OCI-LY3 (cell line): ENCODE measurements around the gene RGL3.

ENCODE experiments used
- H2AFZ ChIP-seq: fragments of 200-600, 300-600 bp; shearing (Covaris generic); 2 replicates; pipeline ENCODE4 v1.6.0; 2014; ENCODE audit warnings: antibody characterized with exemption, low read depth, low read length
- H3K27ac ChIP-seq: fragments of 200-600, 300-600 bp; sonication (generic); 2 replicates; pipeline ENCODE4 v1.5.1; 2014; ENCODE audit warnings: mild to moderate bottlenecking, low read length, moderate library complexity, mixed read lengths
- H3K27me3 ChIP-seq: fragments of 200-600, 300-600 bp; sonication (generic); 2 replicates; pipeline ENCODE4 v1.6.1; 2014; ENCODE audit warnings: low read depth, low read length, mixed read lengths
- H3K36me3 ChIP-seq: fragments of 200-600, 300-600 bp; sonication (generic); replicated peaks from 2 replicates; pipeline ENCODE3; 2014; ENCODE audit warnings: low read depth, low read length, mixed read lengths
- H3K4me1 ChIP-seq: fragments of 300-600, 200-600 bp; sonication (generic); 2 replicates; pipeline ENCODE4 v1.6.1; 2014; ENCODE audit warnings: low read length, mixed read lengths
- H3K4me2 ChIP-seq: fragments of 200-600, 300-600 bp; sonication (generic); 2 replicates; pipeline ENCODE4 v1.6.1; 2014; ENCODE audit warnings: low read length, mixed read lengths
- H3K4me3 ChIP-seq: fragments of 300-600, 200-600 bp; sonication (generic); 2 replicates; pipeline ENCODE4 v1.5.1; 2014; ENCODE audit warnings: antibody characterized with exemption, mild to moderate bottlenecking, low read length, moderate library complexity
- H3K79me2 ChIP-seq: fragments of 300-600, 200-600 bp; shearing (Covaris generic); 2 replicates; pipeline ENCODE4 v1.6.1; 2014; ENCODE audit warnings: mild to moderate bottlenecking, low read length, mixed read lengths
- H3K9ac ChIP-seq: fragments of 300-600, 200-600 bp; shearing (Covaris generic); 2 replicates; pipeline ENCODE4 v1.6.0; 2014; ENCODE audit warnings: mild to moderate bottlenecking, low read length, moderate library complexity
- H3K9me3 ChIP-seq: fragments of 200-600, 300-600 bp; shearing (Covaris generic); 2 replicates; pipeline ENCODE4 v1.6.1; 2014; ENCODE audit warnings: low read length, mixed read lengths; ENCODE audit not compliant: insufficient read depth
- H4K20me1 ChIP-seq: fragments of 200-600, 300-600 bp; sonication (generic); 2 replicates; pipeline ENCODE4 v1.6.1; 2016; ENCODE audit warnings: low read length, mixed read lengths; ENCODE audit not compliant: insufficient read depth
- EZH2phosphoT487 ChIP-seq: fragments of 200-600 bp; shearing (Covaris generic); IDR thresholded peaks from 2 replicates; pipeline ENCODE4 v1.6.1; 2018; ENCODE audit warnings: antibody characterized with exemption, mixed run types, low read depth
- TF ChIP-seq, protein P1 (sequence below): fragments of 200-600, 300-600 bp; sonication (generic); IDR thresholded peaks from 2 replicates; pipeline ENCODE4 v1.5.1; 2014; ENCODE audit warnings: antibody characterized with exemption, low read length, low read depth

The RGL3 gene

DNA sequence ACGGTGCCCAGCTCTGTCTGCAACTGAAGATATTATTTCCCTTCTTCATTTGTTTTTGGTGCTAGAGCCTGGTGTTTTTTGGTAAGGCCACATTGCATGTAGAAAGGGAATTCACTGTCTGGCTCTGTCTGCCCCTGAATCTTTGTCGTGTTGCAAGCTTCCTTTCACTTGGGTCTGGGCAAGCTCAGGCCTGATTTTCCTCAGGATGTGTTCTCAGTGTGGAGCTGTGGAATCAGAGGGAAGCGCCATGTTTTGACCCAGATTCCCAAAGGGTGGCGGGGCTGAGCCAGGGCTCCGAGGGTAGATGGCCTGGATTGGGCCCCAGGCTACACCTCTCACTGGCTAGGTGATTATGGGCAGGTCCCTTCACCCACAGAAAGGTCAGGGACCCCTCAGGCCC, 24.9 kb upstream of the RGL3 start:
- no peaks in the 10 kb centered on the region for H3K27me3 ChIP-seq
- no peaks in the 10 kb centered on the region for H3K9me3 ChIP-seq
- no peak overlapping the region for H3K4me3 ChIP-seq
- no peak overlapping the region for H2AFZ ChIP-seq
- no peak overlapping the region for H3K9ac ChIP-seq
- TF ChIP-seq, protein P1, sequence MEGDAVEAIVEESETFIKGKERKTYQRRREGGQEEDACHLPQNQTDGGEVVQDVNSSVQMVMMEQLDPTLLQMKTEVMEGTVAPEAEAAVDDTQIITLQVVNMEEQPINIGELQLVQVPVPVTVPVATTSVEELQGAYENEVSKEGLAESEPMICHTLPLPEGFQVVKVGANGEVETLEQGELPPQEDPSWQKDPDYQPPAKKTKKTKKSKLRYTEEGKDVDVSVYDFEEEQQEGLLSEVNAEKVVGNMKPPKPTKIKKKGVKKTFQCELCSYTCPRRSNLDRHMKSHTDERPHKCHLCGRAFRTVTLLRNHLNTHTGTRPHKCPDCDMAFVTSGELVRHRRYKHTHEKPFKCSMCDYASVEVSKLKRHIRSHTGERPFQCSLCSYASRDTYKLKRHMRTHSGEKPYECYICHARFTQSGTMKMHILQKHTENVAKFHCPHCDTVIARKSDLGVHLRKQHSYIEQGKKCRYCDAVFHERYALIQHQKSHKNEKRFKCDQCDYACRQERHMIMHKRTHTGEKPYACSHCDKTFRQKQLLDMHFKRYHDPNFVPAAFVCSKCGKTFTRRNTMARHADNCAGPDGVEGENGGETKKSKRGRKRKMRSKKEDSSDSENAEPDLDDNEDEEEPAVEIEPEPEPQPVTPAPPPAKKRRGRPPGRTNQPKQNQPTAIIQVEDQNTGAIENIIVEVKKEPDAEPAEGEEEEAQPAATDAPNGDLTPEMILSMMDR = no peak
- TF ChIP-seq EZH2phosphoT487 = no peak
- H3K79me2 ChIP-seq = no peaks in the 10 kb centered on the region; the same call in 1 of the 2 replicates
- H3K4me1 ChIP-seq = no peaks in the 10 kb centered on the region
- no peak overlapping the region for H3K27ac ChIP-seq
- H3K36me3 ChIP-seq = peaks cover 52% of the 10 kb centered on the region
- H3K4me2 ChIP-seq = no peak overlapping the region
- H4K20me1 ChIP-seq = 0 out of 2 replicates have a peak, but pooled peaks cover 2% of the 10 kb centered on the region

DNA sequence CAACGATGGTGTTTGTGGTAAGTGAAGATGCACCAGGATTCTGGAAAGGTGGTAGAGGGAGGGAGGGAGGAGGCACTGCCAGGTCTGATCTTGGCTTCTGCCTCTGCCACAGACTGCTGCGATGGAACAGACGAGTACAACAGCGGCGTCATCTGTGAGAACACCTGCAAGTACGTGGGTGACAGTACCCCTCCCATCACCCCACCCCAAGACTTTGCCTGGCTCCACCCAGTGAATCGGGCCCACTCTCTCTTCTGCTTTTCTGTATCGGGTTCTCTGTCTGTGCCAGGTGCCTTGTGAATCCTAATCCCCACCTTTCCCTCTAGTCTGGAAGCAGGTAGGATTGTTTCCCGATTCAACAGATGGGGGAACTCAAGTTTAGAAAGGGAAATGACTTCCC, 18.8 kb upstream of the RGL3 start:
- peaks cover 15% of the 10 kb centered on the region for H3K79me2 ChIP-seq
- no peaks in the 10 kb centered on the region for H3K27me3 ChIP-seq
- no peaks in the 10 kb centered on the region for H3K9me3 ChIP-seq
- peak overlapping the region; percentile 40; the same call in 1 of the 2 replicates for H3K4me3 ChIP-seq
- H3K4me1 ChIP-seq = peaks cover 28% of the 10 kb centered on the region
- H3K9ac ChIP-seq = peak overlapping the region; percentile 34; the same call in 1 of the 2 replicates
- peak overlapping the region; percentile 82 for H3K27ac ChIP-seq
- H2AFZ ChIP-seq = no peak overlapping the region
- H3K4me2 ChIP-seq = peak overlapping the region; percentile 55
- TF ChIP-seq, protein P1 = no peak
- no peak for TF ChIP-seq EZH2phosphoT487
- H4K20me1 ChIP-seq = no peaks in the 10 kb centered on the region
- peaks cover 36% of the 10 kb centered on the region for H3K36me3 ChIP-seq

DNA sequence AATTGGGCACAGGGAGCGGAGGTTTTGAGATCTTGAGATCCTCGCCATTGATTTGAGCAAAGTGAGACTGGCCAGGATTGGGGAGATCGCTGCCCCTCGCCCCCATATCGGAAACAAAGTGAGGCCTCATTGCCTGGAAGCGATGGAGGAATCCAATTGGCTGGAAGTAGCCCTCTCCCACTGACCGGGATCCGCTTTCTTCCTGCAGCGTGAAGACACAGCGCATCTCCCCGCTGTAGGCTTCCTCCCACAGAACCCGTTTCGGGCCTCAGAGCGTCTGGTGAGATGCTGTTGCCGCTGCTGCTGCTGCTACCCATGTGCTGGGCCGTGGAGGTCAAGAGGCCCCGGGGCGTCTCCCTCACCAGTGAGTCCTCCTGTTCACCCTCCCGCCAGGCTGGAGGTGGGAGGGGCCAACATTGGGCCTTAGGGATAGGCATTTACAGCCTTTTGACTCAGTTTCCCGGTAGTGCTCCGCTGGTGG, 16.8 kb upstream of the RGL3 start:
- peaks cover 28% of the 10 kb centered on the region for H3K4me1 ChIP-seq
- peak overlapping the region; percentile 7; the same call in 1 of the 2 replicates for H2AFZ ChIP-seq
- peak overlapping the region; percentile 84 for H3K9ac ChIP-seq
- H3K27ac ChIP-seq = peak overlapping the region; percentile 40
- peak overlapping the region; percentile 81 for H3K4me3 ChIP-seq
- no peaks in the 10 kb centered on the region for H3K9me3 ChIP-seq
- peak overlapping the region; percentile 88 for H3K4me2 ChIP-seq
- peaks cover 20% of the 10 kb centered on the region for H3K36me3 ChIP-seq
- H4K20me1 ChIP-seq = no peaks in the 10 kb centered on the region
- H3K79me2 ChIP-seq = peaks cover 15% of the 10 kb centered on the region
- H3K27me3 ChIP-seq = no peaks in the 10 kb centered on the region
- no peak for TF ChIP-seq EZH2phosphoT487
- TF ChIP-seq, protein P1 = no peak

DNA sequence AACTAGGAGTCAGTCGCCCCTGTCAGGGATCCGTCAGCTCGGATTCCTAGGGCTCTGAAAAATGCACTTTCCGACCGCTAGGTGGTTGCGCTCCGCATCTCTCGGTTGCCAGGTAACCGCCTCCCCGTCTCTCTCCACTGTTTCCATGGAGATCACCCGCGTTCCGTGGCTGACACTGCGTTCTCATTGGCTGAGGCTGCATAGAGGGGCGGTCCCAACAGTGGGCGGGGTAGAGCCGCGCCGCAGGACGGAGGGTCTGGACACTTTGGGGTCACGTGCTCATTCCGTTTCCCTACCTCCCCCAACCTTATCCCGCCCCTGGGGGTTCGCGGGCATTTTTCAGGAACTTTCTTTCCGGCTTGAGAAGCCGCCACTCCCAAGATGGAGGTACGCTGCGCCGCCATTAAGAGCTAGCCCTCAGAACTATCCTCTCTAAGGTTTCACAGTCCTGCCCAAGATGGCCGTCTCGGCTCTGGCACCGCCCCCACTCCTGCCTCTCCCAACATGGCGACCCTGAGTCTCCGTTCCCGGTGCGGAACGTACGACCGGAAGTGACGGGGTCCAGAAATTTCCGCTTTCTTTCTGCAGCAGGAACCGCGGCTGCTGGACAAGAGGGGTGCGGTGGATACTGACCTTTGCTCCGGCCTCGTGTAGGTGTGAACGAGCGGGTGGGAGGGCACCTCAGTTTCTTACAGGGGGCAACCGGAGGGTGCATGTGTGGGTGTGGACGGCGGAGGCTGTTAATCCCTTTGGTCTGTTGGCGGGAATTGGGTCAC, 16.1 kb upstream of the RGL3 start, which contains the start of the genes ODAD3 and PRKCSH:
Gene ODAD3 (minus strand): TSS at position 65 of the 776 bp plus-strand sequence. CDS start 105 bp downstream, outside the sequence.
Gene PRKCSH (plus strand): TSS at position 579 of the 776 bp plus-strand sequence. CDS start 483 bp downstream, outside the sequence.
- peak within 1 kb of the TSS; percentile 84 for H3K9ac ChIP-seq
- H3K4me2 ChIP-seq = peak within 1 kb of the TSS; percentile 99

More for the DNA sequence above, 16.1 kb upstream of the RGL3 start, which contains the start of the genes ODAD3 and PRKCSH:
- H3K36me3 ChIP-seq = peaks cover 15% of the 10 kb centered on the region
- no peaks in the 10 kb centered on the region for H3K27me3 ChIP-seq
- H3K27ac ChIP-seq = peak within 1 kb of the TSS; percentile 40
- peaks cover 15% of the 10 kb centered on the region for H3K79me2 ChIP-seq
- TF ChIP-seq, protein P1 = peak; percentile 80
- TF ChIP-seq EZH2phosphoT487 = no peak
- peak within 1 kb of the TSS; percentile 99 for H2AFZ ChIP-seq
- H4K20me1 ChIP-seq = no peaks in the 10 kb centered on the region
- H3K4me1 ChIP-seq = peaks cover 28% of the 10 kb centered on the region
- no peaks in the 10 kb centered on the region for H3K9me3 ChIP-seq
- peak within 1 kb of the TSS; percentile 81 for H3K4me3 ChIP-seq
